Neuron (in vitro differentiated cells): ENCODE data around the gene PACC1.
"Not testable (repeated sequence)": the region's sequence is repeated elsewhere in the genome, so short reads cannot be mapped to it uniquely, and the experiment has no call there.

Experiments used
- H2AFZ ChIP-seq: one replicate; pipeline ENCODE4 v1.6.1; 2013; ENCODE audit warnings: low read depth, mild to moderate bottlenecking, inconsistent platforms, low read length, moderate library complexity
- H3K27me3 ChIP-seq: one replicate; pipeline ENCODE4 v1.6.1; 2013; ENCODE audit warnings: low read length; ENCODE audit not compliant: insufficient read depth
- H3K36me3 ChIP-seq: one replicate; pipeline ENCODE4 v1.6.1; 2013; ENCODE audit warnings: low read length; ENCODE audit not compliant: insufficient read depth
- H3K4me1 ChIP-seq: one replicate; pipeline ENCODE4 v1.6.1; 2013; ENCODE audit warnings: low read length; ENCODE audit not compliant: insufficient read depth
- H3K4me3 ChIP-seq: 2 replicates; pipeline ENCODE4 v1.5.1; 2013; ENCODE audit warnings: mild to moderate bottlenecking, low read length, moderate library complexity
- H3K9me3 ChIP-seq: one replicate; pipeline ENCODE4 v1.6.1; 2013; ENCODE audit warnings: low read length

PACC1 gene

GRCh38 chr1:212402666-212403321, 11.9 kb downstream of the PACC1 start:
- H2AFZ ChIP-seq = no peak overlapping the region
- no peaks in the 10 kb centered on the region for H3K4me1 ChIP-seq
- H3K4me3 ChIP-seq = no peak overlapping the region
- no peaks in the 10 kb centered on the region for H3K27me3 ChIP-seq
- H3K9me3 ChIP-seq = peaks cover 8% of the 10 kb centered on the region
- H3K36me3 ChIP-seq = peaks cover 33% of the 10 kb centered on the region

- no peaks in the 10 kb centered on the region for H3K4me1 ChIP-seq
- H3K36me3 ChIP-seq = peaks cover 27% of the 10 kb centered on the region
- no peak overlapping the region for H3K4me3 ChIP-seq
- peaks cover 11% of the 10 kb centered on the region for H3K9me3 ChIP-seq
- no peak overlapping the region for H2AFZ ChIP-seq
- no peaks in the 10 kb centered on the region for H3K27me3 ChIP-seq
Observed at GRCh38 chr1:212401838-212402582, 12.7 kb downstream of the PACC1 start.

- H3K27me3 ChIP-seq = no peaks in the 10 kb centered on the region
- H3K36me3 ChIP-seq = peaks cover 20% of the 10 kb centered on the region
- no peak overlapping the region for H3K4me3 ChIP-seq
- H2AFZ ChIP-seq = no peak overlapping the region
- H3K4me1 ChIP-seq = no peaks in the 10 kb centered on the region
- H3K9me3 ChIP-seq = peaks cover 10% of the 10 kb centered on the region
Observed at GRCh38 chr1:212401042-212401441, 13.6 kb downstream of the PACC1 start.

- Histone ChIP-seq H3K27me3 (no peaks in the 10 kb centered on the region), H3K4me3 (no peak overlapping the region), H3K36me3 (peaks cover 6% of the 10 kb centered on the region), H3K9me3 (peaks cover 10% of the 10 kb centered on the region), H2AFZ (no peak overlapping the region), H3K4me1 (no peaks in the 10 kb centered on the region)
Observed at GRCh38 chr1:212397171-212397570, 17.5 kb downstream of the PACC1 start.

GRCh38 chr1:212396638-212397037, 18.0 kb downstream of the PACC1 start:
- no peak overlapping the region for H3K4me3 ChIP-seq
- peaks cover 10% of the 10 kb centered on the region for H3K9me3 ChIP-seq
- H3K4me1 ChIP-seq = no peaks in the 10 kb centered on the region
- no peaks in the 10 kb centered on the region for H3K27me3 ChIP-seq
- no peak overlapping the region for H2AFZ ChIP-seq
- H3K36me3 ChIP-seq = peaks cover 6% of the 10 kb centered on the region

GRCh38 chr1:212395678-212396437, 18.8 kb downstream of the PACC1 start:
- H3K4me1 ChIP-seq, H3K4me3 ChIP-seq, H2AFZ ChIP-seq, H3K27me3 ChIP-seq, H3K36me3 ChIP-seq: not testable (repeated sequence)
- peaks cover 12% of the 10 kb centered on the region for H3K9me3 ChIP-seq

GRCh38 chr1:212388985-212389716, 25.5 kb downstream of the PACC1 start:
- no peak overlapping the region for H2AFZ ChIP-seq
- peaks cover 33% of the 10 kb centered on the region for H3K36me3 ChIP-seq
- H3K4me3 ChIP-seq = no peak overlapping the region
- H3K9me3 ChIP-seq = peaks cover 9% of the 10 kb centered on the region
- no peaks in the 10 kb centered on the region for H3K4me1 ChIP-seq
- no peaks in the 10 kb centered on the region for H3K27me3 ChIP-seq

GRCh38 chr1:212386029-212386428, 28.7 kb downstream of the PACC1 start:
- H3K27me3 ChIP-seq = no peaks in the 10 kb centered on the region
- no peak overlapping the region for H3K4me3 ChIP-seq
- H3K9me3 ChIP-seq = peaks cover 8% of the 10 kb centered on the region
- peaks cover 50% of the 10 kb centered on the region for H3K36me3 ChIP-seq
- no peak overlapping the region for H2AFZ ChIP-seq
- H3K4me1 ChIP-seq = no peaks in the 10 kb centered on the region

- Histone ChIP-seq H2AFZ (no peak overlapping the region), H3K4me1 (no peaks in the 10 kb centered on the region), H3K4me3 (no peak overlapping the region)
Observed at GRCh38 chr1:212381397-212382035, 33.2 kb downstream of the PACC1 start.

GRCh38 chr1:212379366-212379765, 35.3 kb downstream of the PACC1 start:
- Histone ChIP-seq H3K4me3 (no peak overlapping the region), H3K27me3 (no peaks in the 10 kb centered on the region), H2AFZ (no peak overlapping the region), H3K4me1 (no peaks in the 10 kb centered on the region), H3K9me3 (no peaks in the 10 kb centered on the region), H3K36me3 (peaks cover 52% of the 10 kb centered on the region)

More at GRCh38 chr1:212381397-212382035, 33.2 kb downstream of the PACC1 start:
- no peaks in the 10 kb centered on the region for H3K9me3 ChIP-seq
- H3K27me3 ChIP-seq = no peaks in the 10 kb centered on the region
- peaks cover 67% of the 10 kb centered on the region for H3K36me3 ChIP-seq

GRCh38 chr1:212377644-212378043, 37.0 kb downstream of the PACC1 start:
- peaks cover 45% of the 10 kb centered on the region for H3K36me3 ChIP-seq
- no peaks in the 10 kb centered on the region for H3K4me1 ChIP-seq
- H3K4me3 ChIP-seq = no peak overlapping the region
- H3K9me3 ChIP-seq = peaks cover 4% of the 10 kb centered on the region
- H2AFZ ChIP-seq = no peak overlapping the region
- no peaks in the 10 kb centered on the region for H3K27me3 ChIP-seq

- peaks cover 4% of the 10 kb centered on the region for H3K9me3 ChIP-seq
- no peaks in the 10 kb centered on the region for H3K4me1 ChIP-seq
- no peak overlapping the region for H3K4me3 ChIP-seq
- H3K27me3 ChIP-seq = no peaks in the 10 kb centered on the region
- no peak overlapping the region for H2AFZ ChIP-seq
- peaks cover 39% of the 10 kb centered on the region for H3K36me3 ChIP-seq
Observed at GRCh38 chr1:212375986-212376385, 38.7 kb downstream of the PACC1 start.
